ENCODE results near the gene SNX8. TPM values are rescaled to one million over a fixed set of nuclear protein-coding genes. Genes with fewer than 3 reads are reported as not detected.
"Not testable (repeated sequence)": the region's sequence is repeated elsewhere in the genome, so short reads cannot be mapped to it uniquely, and the experiment has no call there.

SNX8 gene
- total and polyA plus RNA-seq, 4 donors = 4.1 to 26.5 (median 20.9) TPM

DNA sequence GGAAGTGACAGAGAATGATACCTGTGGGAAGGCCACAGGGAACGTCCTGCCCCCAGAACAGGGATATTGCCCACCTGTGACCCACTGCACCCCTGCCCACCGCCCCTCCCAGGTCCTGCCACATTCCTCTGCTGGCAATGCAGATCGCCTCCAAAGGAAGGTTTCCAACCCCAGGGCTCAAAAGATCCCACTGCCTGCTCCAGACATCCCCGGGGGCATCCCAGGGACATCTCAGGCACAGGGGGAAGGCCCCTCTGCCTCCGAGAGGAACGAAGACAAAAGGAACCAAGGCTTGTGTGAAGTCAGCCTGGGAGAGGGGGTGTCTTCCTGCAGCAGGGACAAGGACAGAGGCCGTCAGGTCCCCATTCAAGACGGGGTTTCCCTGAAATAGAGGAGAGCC is 43.7 kb downstream of the SNX8 start:
- no peak for DNase-seq
- no peaks in the 10 kb centered on the region for H3K4me1 ChIP-seq (ENCODE audit: control insufficient read depth in 1 of 2, insufficient read depth in 2 of 2, low read length in 2 of 2)
- peaks cover 4 to 6% of the 10 kb centered on the region in 2 donors for H3K36me3 ChIP-seq (ENCODE audit: control insufficient read depth in 1 of 2, insufficient read depth in 2 of 2, low read length in 1 of 2)
- H3K27ac ChIP-seq (ENCODE audit: low read depth in 1 of 2, low read length in 2 of 2) = no peak overlapping the region
- intact Hi-C loops (cut with DNase I) = no loop called here
- WGBS, 2 donors = 88 to 92% methylated on average over 7 to 8 of the region's 8 CpGs
- H3K9me3 ChIP-seq (ENCODE audit: control insufficient read depth, low read length) = no peaks in the 10 kb centered on the region
- H3K4me3 ChIP-seq (ENCODE audit: low read length in 2 of 2) = no peak overlapping the region
- H3K27me3 ChIP-seq (ENCODE audit: control insufficient read depth in 1 of 2, insufficient read depth in 2 of 2, low read length in 1 of 2) = no peaks in the 10 kb centered on the region
- no peak for ATAC-seq (ENCODE audit: low FRiP score)

- intact Hi-C loops (cut with DNase I) = no loop called here
- Histone ChIP-seq H3K9me3 (ENCODE audit: control insufficient read depth, low read length) (no peaks in the 10 kb centered on the region), H3K36me3 (ENCODE audit: control insufficient read depth in 1 of 2, insufficient read depth in 2 of 2, low read length in 1 of 2) (peaks cover 4 to 6% of the 10 kb centered on the region in 2 donors), H3K4me1 (ENCODE audit: control insufficient read depth in 1 of 2, insufficient read depth in 2 of 2, low read length in 2 of 2) (no peaks in the 10 kb centered on the region), H3K27me3 (ENCODE audit: control insufficient read depth in 1 of 2, insufficient read depth in 2 of 2, low read length in 1 of 2) (no peaks in the 10 kb centered on the region), H3K4me3 (ENCODE audit: low read length in 2 of 2) (no peak overlapping the region), H3K27ac (ENCODE audit: low read depth in 1 of 2, low read length in 2 of 2) (no peak overlapping the region)
- DNase-seq (no peak), ATAC-seq (ENCODE audit: low FRiP score) (no peak)
- 93% methylated on average over 10 of the region's 10 CpGs for WGBS, 2 donors
These were observed 44.2 kb downstream of the SNX8 start for GRCh38 chr7:2269991-2270460.

DNA sequence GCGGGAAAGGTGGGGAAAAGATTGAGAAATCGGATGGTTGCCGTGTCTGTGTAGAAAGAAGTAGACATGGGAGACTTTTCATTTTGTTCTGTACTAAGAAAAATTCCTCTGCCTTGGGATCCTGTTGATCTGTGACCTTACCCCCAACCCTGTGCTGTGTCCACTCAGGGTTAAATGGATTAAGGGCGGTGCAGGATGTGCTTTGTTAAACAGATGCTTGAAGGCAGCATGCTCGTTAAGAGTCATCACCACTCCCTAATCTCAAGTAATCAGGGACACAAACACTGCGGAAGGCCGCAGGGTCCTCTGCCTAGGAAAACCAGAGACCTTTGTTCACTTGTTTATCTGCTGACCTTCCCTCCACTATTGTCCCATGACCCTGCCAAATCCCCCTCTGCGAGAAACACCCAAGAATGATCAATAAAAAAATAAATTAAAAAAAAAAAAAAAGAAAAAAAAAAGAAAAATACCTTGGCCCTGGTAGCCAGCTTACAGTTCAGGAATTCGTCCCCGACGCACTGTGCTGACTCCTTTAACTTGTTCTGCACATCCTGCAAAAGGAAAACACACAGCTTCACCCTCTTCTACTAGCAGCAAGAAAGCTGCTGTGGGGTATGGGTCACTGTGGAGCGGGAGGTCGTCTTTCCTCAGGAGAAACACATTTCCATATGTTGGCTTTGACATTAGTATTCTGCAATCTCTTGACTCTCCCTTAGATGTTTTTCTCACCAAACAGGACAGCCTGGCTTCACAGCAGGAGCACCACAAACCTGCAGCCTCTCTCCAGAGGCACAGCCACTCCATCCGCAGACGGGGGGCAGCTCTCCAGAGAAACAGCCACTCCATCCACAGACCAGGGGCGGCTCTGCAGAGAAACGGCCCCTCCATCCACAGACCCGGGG is 44.9 kb downstream of the SNX8 start:
- H3K27me3 ChIP-seq (ENCODE audit: control insufficient read depth in 1 of 2, insufficient read depth in 2 of 2, low read length in 1 of 2); H3K9me3 ChIP-seq (ENCODE audit: control insufficient read depth, low read length); intact Hi-C loops (cut with DNase I); H3K27ac ChIP-seq (ENCODE audit: low read depth in 1 of 2, low read length in 2 of 2); DNase-seq; H3K4me3 ChIP-seq (ENCODE audit: low read length in 2 of 2); H3K36me3 ChIP-seq (ENCODE audit: control insufficient read depth in 1 of 2, insufficient read depth in 2 of 2, low read length in 1 of 2); ATAC-seq (ENCODE audit: low FRiP score); H3K4me1 ChIP-seq (ENCODE audit: control insufficient read depth in 1 of 2, insufficient read depth in 2 of 2, low read length in 2 of 2): not testable (repeated sequence)
- WGBS, 2 donors = 82% methylated on average over 11 to 13 of the region's 18 CpGs

DNA sequence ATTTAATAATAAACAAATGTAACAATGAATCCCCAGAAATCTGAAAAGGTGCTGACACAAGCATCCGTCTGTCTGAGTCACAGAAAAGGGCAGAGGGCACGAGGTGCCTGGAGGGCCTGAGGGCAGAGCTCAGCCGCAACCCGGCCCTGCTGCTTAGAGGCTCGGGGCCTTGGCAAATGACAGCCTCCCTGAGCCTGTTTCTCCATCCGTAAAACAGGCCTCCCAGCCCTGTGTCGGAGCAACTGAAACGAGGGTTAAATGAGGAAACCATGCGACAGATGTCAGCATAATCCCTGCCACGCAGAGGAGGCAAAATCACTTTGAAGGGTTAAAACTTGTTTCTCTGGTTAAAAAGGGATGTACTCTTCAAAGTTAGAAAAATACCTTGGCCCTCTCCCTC is 47.3 kb downstream of the SNX8 start:
- DNase-seq (no peak), ATAC-seq (ENCODE audit: low FRiP score) (no peak)
- no peaks in the 10 kb centered on the region for H3K9me3 ChIP-seq (ENCODE audit: control insufficient read depth, low read length)
- H3K27me3 ChIP-seq (ENCODE audit: control insufficient read depth in 1 of 2, insufficient read depth in 2 of 2, low read length in 1 of 2) = no peaks in the 10 kb centered on the region
- H3K4me3 ChIP-seq (ENCODE audit: low read length in 2 of 2) = no peak overlapping the region
- WGBS, 2 donors = 77 to 81% methylated on average over 10 of the region's 10 CpGs
- H3K27ac ChIP-seq (ENCODE audit: low read depth in 1 of 2, low read length in 2 of 2) = no peak overlapping the region
- intact Hi-C loops (cut with DNase I) = no loop called here
- H3K4me1 ChIP-seq (ENCODE audit: control insufficient read depth in 1 of 2, insufficient read depth in 2 of 2, low read length in 2 of 2) = no peaks in the 10 kb centered on the region
- peaks cover 2 to 6% of the 10 kb centered on the region in 2 donors for H3K36me3 ChIP-seq (ENCODE audit: control insufficient read depth in 1 of 2, insufficient read depth in 2 of 2, low read length in 1 of 2)

DNA sequence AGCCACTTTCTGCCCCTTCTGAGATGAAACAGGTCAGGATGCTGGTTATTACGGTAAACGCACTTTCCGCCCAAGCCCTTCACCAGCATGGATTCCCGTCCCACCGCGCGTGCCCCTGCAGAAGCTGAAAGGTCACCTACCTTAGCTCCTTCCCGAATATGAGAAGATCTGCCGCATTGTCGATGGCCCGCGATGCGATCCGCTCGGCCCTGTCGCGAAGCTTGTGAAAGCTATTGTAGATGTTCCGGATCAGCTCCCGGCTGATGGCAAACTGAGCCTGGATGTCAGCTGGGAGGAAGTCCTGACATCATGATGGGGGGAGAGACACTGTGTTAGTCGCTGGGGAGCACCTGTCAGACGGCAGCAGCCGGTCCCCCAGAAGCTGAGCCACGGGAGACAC is 50.1 kb downstream of the SNX8 start:
- no peaks in the 10 kb centered on the region for H3K27me3 ChIP-seq (ENCODE audit: control insufficient read depth in 1 of 2, insufficient read depth in 2 of 2, low read length in 1 of 2)
- intact Hi-C loops (cut with DNase I) = no loop called here
- 96 to 97% methylated on average over 23 of the region's 23 CpGs for WGBS, 2 donors
- DNase-seq (no peak), ATAC-seq (ENCODE audit: low FRiP score) (no peak)
- H3K9me3 ChIP-seq (ENCODE audit: control insufficient read depth, low read length) = no peaks in the 10 kb centered on the region
- H3K4me3 ChIP-seq (ENCODE audit: low read length in 2 of 2) = no peak overlapping the region
- H3K36me3 ChIP-seq (ENCODE audit: control insufficient read depth in 1 of 2, insufficient read depth in 2 of 2, low read length in 1 of 2) = no peaks in the 10 kb centered on the region
- H3K27ac ChIP-seq (ENCODE audit: low read depth in 1 of 2, low read length in 2 of 2) = no peak overlapping the region
- H3K4me1 ChIP-seq (ENCODE audit: control insufficient read depth in 1 of 2, insufficient read depth in 2 of 2, low read length in 2 of 2) = no peaks in the 10 kb centered on the region

GRCh38 chr7:2263176-2263575 is 51.1 kb downstream of the SNX8 start:
- H3K36me3 ChIP-seq (ENCODE audit: control insufficient read depth in 1 of 2, insufficient read depth in 2 of 2, low read length in 1 of 2) = no peaks in the 10 kb centered on the region
- H3K4me3 ChIP-seq (ENCODE audit: low read length in 2 of 2) = no peak overlapping the region
- no peak for DNase-seq
- no peaks in the 10 kb centered on the region for H3K4me1 ChIP-seq (ENCODE audit: control insufficient read depth in 1 of 2, insufficient read depth in 2 of 2, low read length in 2 of 2)
- 89 to 95% methylated on average over 18 of the region's 18 CpGs for WGBS, 2 donors
- H3K9me3 ChIP-seq (ENCODE audit: control insufficient read depth, low read length) = no peaks in the 10 kb centered on the region
- H3K27ac ChIP-seq (ENCODE audit: low read depth in 1 of 2, low read length in 2 of 2) = no peak overlapping the region
- ATAC-seq (ENCODE audit: low FRiP score) = no peak
- no peaks in the 10 kb centered on the region for H3K27me3 ChIP-seq (ENCODE audit: control insufficient read depth in 1 of 2, insufficient read depth in 2 of 2, low read length in 1 of 2)
- intact Hi-C loops (cut with DNase I) = no loop called here

- H3K27ac ChIP-seq (ENCODE audit: low read depth in 1 of 2, low read length in 2 of 2) = no peak overlapping the region
- WGBS, 2 donors = 92 to 93% methylated on average over 14 of the region's 14 CpGs
These were observed 52.6 kb downstream of the SNX8 start for GRCh38 chr7:2261611-2262010.

GRCh38 chr7:2260820-2261219 is 53.4 kb downstream of the SNX8 start:
- Histone ChIP-seq H3K4me1 (ENCODE audit: control insufficient read depth in 1 of 2, insufficient read depth in 2 of 2, low read length in 2 of 2) (no peaks in the 10 kb centered on the region), H3K36me3 (ENCODE audit: control insufficient read depth in 1 of 2, insufficient read depth in 2 of 2, low read length in 1 of 2) (no peaks in the 10 kb centered on the region), H3K27me3 (ENCODE audit: control insufficient read depth in 1 of 2, insufficient read depth in 2 of 2, low read length in 1 of 2) (no peaks in the 10 kb centered on the region), H3K9me3 (ENCODE audit: control insufficient read depth, low read length) (no peaks in the 10 kb centered on the region), H3K27ac (ENCODE audit: low read depth in 1 of 2, low read length in 2 of 2) (no peak overlapping the region), H3K4me3 (ENCODE audit: low read length in 2 of 2) (no peak overlapping the region)
- ATAC-seq (ENCODE audit: low FRiP score) (no peak), DNase-seq (no peak)
- WGBS, 2 donors = 91 to 93% methylated on average over 5 of the region's 5 CpGs
- intact Hi-C loops (cut with DNase I) = no loop called here

More at GRCh38 chr7:2261611-2262010, 52.6 kb downstream of the SNX8 start:
- H3K36me3 ChIP-seq (ENCODE audit: control insufficient read depth in 1 of 2, insufficient read depth in 2 of 2, low read length in 1 of 2) = no peaks in the 10 kb centered on the region
- H3K9me3 ChIP-seq (ENCODE audit: control insufficient read depth, low read length) = no peaks in the 10 kb centered on the region
- DNase-seq (no peak), ATAC-seq (ENCODE audit: low FRiP score) (no peak)
- intact Hi-C loops (cut with DNase I) = no loop called here
- no peaks in the 10 kb centered on the region for H3K4me1 ChIP-seq (ENCODE audit: control insufficient read depth in 1 of 2, insufficient read depth in 2 of 2, low read length in 2 of 2)
- no peak overlapping the region for H3K4me3 ChIP-seq (ENCODE audit: low read length in 2 of 2)
- no peaks in the 10 kb centered on the region for H3K27me3 ChIP-seq (ENCODE audit: control insufficient read depth in 1 of 2, insufficient read depth in 2 of 2, low read length in 1 of 2)

DNA sequence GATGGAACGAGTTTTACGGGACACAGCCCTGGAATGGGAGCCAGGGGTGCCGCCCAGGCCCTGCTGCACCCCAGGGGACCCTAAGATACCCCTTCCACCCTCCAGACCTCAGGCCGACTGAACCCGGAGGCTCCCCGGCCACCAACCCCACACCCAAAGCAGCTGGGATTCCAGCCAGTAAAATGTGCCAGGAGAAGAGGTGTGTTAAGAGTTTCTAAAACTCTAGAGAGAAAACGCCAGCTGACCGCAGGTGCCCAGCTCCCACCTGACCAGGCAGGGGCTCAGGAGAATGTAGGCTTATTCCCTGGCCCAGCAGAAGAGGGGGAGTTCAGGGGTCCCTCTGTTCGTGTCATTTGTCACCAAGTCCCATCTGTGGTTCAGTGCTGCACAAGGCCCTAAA is 54.8 kb downstream of the SNX8 start:
- H3K27me3 ChIP-seq (ENCODE audit: control insufficient read depth in 1 of 2, insufficient read depth in 2 of 2, low read length in 1 of 2) = no peaks in the 10 kb centered on the region
- H3K27ac ChIP-seq (ENCODE audit: low read depth in 1 of 2, low read length in 2 of 2) = no peak overlapping the region
- no peak for ATAC-seq (ENCODE audit: low FRiP score)
- H3K36me3 ChIP-seq (ENCODE audit: control insufficient read depth in 1 of 2, insufficient read depth in 2 of 2, low read length in 1 of 2) = no peaks in the 10 kb centered on the region
- no peaks in the 10 kb centered on the region for H3K4me1 ChIP-seq (ENCODE audit: control insufficient read depth in 1 of 2, insufficient read depth in 2 of 2, low read length in 2 of 2)
- no peak overlapping the region for H3K4me3 ChIP-seq (ENCODE audit: low read length in 2 of 2)
- intact Hi-C loops (cut with DNase I) = no loop called here
- 87 to 90% methylated on average over 9 of the region's 9 CpGs for WGBS, 2 donors
- H3K9me3 ChIP-seq (ENCODE audit: control insufficient read depth, low read length) = no peaks in the 10 kb centered on the region
- DNase-seq = no peak
